K562 (cell line): ENCODE data around the gene DUSP10. TPM values are rescaled to one million over a fixed set of nuclear protein-coding genes. Genes with fewer than 3 reads are reported as not detected.

Experiments
- ATAC-seq: fragments of 200-7000 bp; cut with Tn5 transposase; 3 replicates; pipeline ENCODE4 v1.9.1; 2020; ENCODE audit warnings: moderate library complexity
- BruUV-seq: library from RNA; stranded (reverse); fragments of 400-500 nt; replicated peaks from 2 replicates; lab custom pipeline; 2021; lab: Mats Ljungman, UMichigan
- CTCF ChIA-PET: fragments of 300-600 bp; formaldehyde crosslinking; extraction: SDS; loops from one replicate; lab custom pipeline; 2021; ENCODE audit warnings: low intra/inter-chr PET ratio; lab: Yijun Ruan, JAX
- POLR2A ChIA-PET: fragments of 300-600, 350-650 bp; sonication (Branson Sonifier 250); formaldehyde crosslinking; extraction: SDS; loops from one replicate; lab custom pipeline; 2021; ENCODE audit warnings: antibody characterized with exemption, inconsistent platforms; lab: Yijun Ruan, JAX
- DNase-seq, 4 experiments: peaks; one replicate each; pipeline versions ENCODE4 v3.0.0 to v3.0.0-alpha.2; 2011 to 2018; ENCODE audit warnings: low spot score in 3 of 4, mixed read lengths in 3 of 4; ENCODE audit errors: extremely low read depth in 1 of 4
- FAIRE-seq: peaks from 2 replicates; lab custom pipeline; 2011; peaks lifted over from hg19 to GRCh38; lab: Jason Lieb, UNC
- H2AFZ ChIP-seq: 2 replicates; pipeline ENCODE4 v1.6.0; 2011; ENCODE audit warnings: low read depth, low read length, control low read depth, inconsistent platforms
- H3K27ac ChIP-seq: fragments of 200-600 bp; 3 replicates; pipeline ENCODE4 v1.8.0; 2011; ENCODE audit warnings: low read depth, mild to moderate bottlenecking, control low read depth, inconsistent platforms, low read length, moderate library complexity, mixed read lengths; ENCODE audit errors: extremely low read depth
- H3K27me3 ChIP-seq, 2 experiments: fragments of 300-600 bp in 1 of 2; 2 replicates in 1 of 2; 3 replicates in 1 of 2; pipeline versions ENCODE4 v1.6.0 to v1.8.0; 2011; ENCODE audit warnings: inconsistent platforms in 2 of 2, low read length in 2 of 2, mild to moderate bottlenecking in 1 of 2, mixed read lengths in 1 of 2, moderate library complexity in 1 of 2; ENCODE audit not compliant: control insufficient read depth in 2 of 2, insufficient read depth in 2 of 2
- H3K36me3 ChIP-seq: fragments of 300-600 bp; 3 replicates; pipeline ENCODE4 v1.8.0; 2011; ENCODE audit warnings: mild to moderate bottlenecking, low read length, inconsistent platforms; ENCODE audit not compliant: control insufficient read depth, insufficient read depth
- H3K4me1 ChIP-seq, 2 experiments: fragments of 200-600 bp in 1 of 2; replicated peaks in 1 of 2; 2 replicates in 1 of 2; 3 replicates in 1 of 2; pipeline versions ENCODE4 v1.5.1 to v1.8.0; 2011; ENCODE audit warnings: inconsistent platforms in 2 of 2, low read length in 2 of 2, mild to moderate bottlenecking in 1 of 2, mixed read lengths in 1 of 2, moderate library complexity in 1 of 2; ENCODE audit not compliant: control insufficient read depth in 2 of 2, insufficient read depth in 2 of 2
- H3K4me2 ChIP-seq: 2 replicates; pipeline ENCODE4 v1.6.1; 2011; ENCODE audit warnings: low read length, control low read depth, inconsistent platforms, mixed read lengths; ENCODE audit not compliant: insufficient read depth
- H3K4me3 ChIP-seq: fragments of 200-600 bp; sonication (generic), shearing (Covaris generic); 2 replicates; pipeline ENCODE4 v1.5.1; 2016; ENCODE audit warnings: control low read depth, inconsistent platforms
- H3K79me2 ChIP-seq: fragments of 200-600 bp; 3 replicates; pipeline ENCODE4 v1.8.0; 2011; ENCODE audit warnings: low read length, inconsistent platforms; ENCODE audit not compliant: control insufficient read depth, insufficient read depth
- H3K9ac ChIP-seq, 2 experiments: 2 replicates each; pipeline versions ENCODE4 v1.6.0 to v1.6.1; 2011; ENCODE audit warnings: low read depth in 2 of 2, low read length in 2 of 2, control low read depth in 1 of 2, inconsistent platforms in 1 of 2, mild to moderate bottlenecking in 1 of 2, mixed read lengths in 1 of 2; ENCODE audit not compliant: insufficient read depth in 1 of 2
- H3K9me1 ChIP-seq: one replicate; pipeline ENCODE4 v1.6.0; 2011; ENCODE audit warnings: inconsistent platforms, mild to moderate bottlenecking, low read length, moderate library complexity; ENCODE audit not compliant: control insufficient read depth, insufficient read depth
- H3K9me3 ChIP-seq: replicated peaks from 2 replicates; pipeline ENCODE4 v1.5.1; 2011; ENCODE audit warnings: low read depth, low read length, inconsistent platforms; ENCODE audit not compliant: control insufficient read depth, insufficient read depth
- H4K20me1 ChIP-seq: replicated peaks from 2 replicates; pipeline ENCODE4 v1.6.1; 2011; ENCODE audit warnings: low read length, inconsistent platforms, mixed read lengths; ENCODE audit not compliant: control insufficient read depth, insufficient read depth
- ATF1 ChIP-seq, 2 experiments: fragments of 450-650 bp in 1 of 2; IDR thresholded peaks; 2 replicates each; pipeline ENCODE4 v1.6.1; 2016; ENCODE audit warnings: missing compliant biosample characterization in 1 of 2, missing genetic modification characterization in 1 of 2
- CBFA2T3 ChIP-seq: fragments of 450-650 bp; IDR thresholded peaks from 2 replicates; pipeline ENCODE4 v1.6.1; 2017
- POLR2AphosphoS5 ChIP-seq: IDR thresholded peaks from 2 replicates; pipeline ENCODE4 v1.6.1; 2011; ENCODE audit warnings: mild to moderate bottlenecking, low read depth, low read length, moderate library complexity; ENCODE audit not compliant: control insufficient read depth, insufficient read depth
- POLR2G ChIP-seq: fragments of 200-400 bp; formaldehyde crosslinking; IDR thresholded peaks from 2 replicates; pipeline ENCODE4 v1.6.1; 2017; ENCODE audit warnings: low read depth, mild to moderate bottlenecking, antibody characterized with exemption, low read length, moderate library complexity
- PRPF4 ChIP-seq: fragments of 200-400 bp; formaldehyde crosslinking; IDR thresholded peaks from one replicate; pipeline ENCODE4 v1.6.1; 2017; ENCODE audit warnings: low read length, low read depth, mild to moderate bottlenecking; ENCODE audit not compliant: insufficient read depth, poor library complexity, severe bottlenecking
- RAD51 ChIP-seq: fragments of 450-650 bp; IDR thresholded peaks from 2 replicates; pipeline ENCODE4 v1.7.1; 2016; ENCODE audit warnings: low read depth, mild to moderate bottlenecking, borderline replicate concordance
- SAFB ChIP-seq: fragments of 200-400 bp; formaldehyde crosslinking; IDR thresholded peaks from 2 replicates; pipeline ENCODE4 v1.6.1; 2017; ENCODE audit warnings: low read depth, low read length, borderline replicate concordance
- SRF ChIP-seq, 2 experiments: fragments of 250-450, 450-650 bp in 1 of 2; sonication (Bioruptor Pico) in 1 of 2; sonication (generic) in 1 of 2; formaldehyde crosslinking; IDR thresholded peaks; 2 replicates each; pipeline versions ENCODE4 v1.5.0 to v1.5.1; 2020 to 2022; ENCODE audit warnings: mild to moderate bottlenecking in 1 of 2, missing genetic modification reagents in 1 of 2
- ZNF263 ChIP-seq: sonication (generic); formaldehyde crosslinking; IDR thresholded peaks from 2 replicates; pipeline ENCODE4 v1.8.0; 2022; ENCODE audit warnings: mild to moderate bottlenecking, missing genetic modification reagents, borderline replicate concordance
- ZNF436 ChIP-seq: fragments of 250-450, 450-650 bp; sonication (Bioruptor Pico); formaldehyde crosslinking; IDR thresholded peaks from 2 replicates; pipeline ENCODE4 v1.7.0; 2020; ENCODE audit warnings: mild to moderate bottlenecking
- ZNF445 ChIP-seq: fragments of 250-450 bp; sonication (Bioruptor Pico); IDR thresholded peaks from 2 replicates; pipeline ENCODE4 v1.4.0; 2020; ENCODE audit warnings: low read depth, mild to moderate bottlenecking, moderate library complexity
- ZNF717 ChIP-seq: fragments of 250-450 bp; sonication (Bioruptor Pico); IDR thresholded peaks from 2 replicates; pipeline ENCODE4 v1.5.0; 2021
- WGBS: fragments of 100-300 bp; shearing (Covaris generic); methylation state at CpG from one replicate; pipeline ENCODE4 v1.1.6; 2016; ENCODE audit warnings: low coverage, mixed read lengths; ENCODE audit not compliant: insufficient coverage; ENCODE audit errors: missing lambda C conversion rate; 5-methylcytosine and 5-hydroxymethylcytosine counted together
- in situ Hi-C: fragments of 300-500 bp; cut with MboI; formaldehyde crosslinking; loops from 4 replicates; pipeline ENCODE4 v1.15.0; 2018; ENCODE audit warnings: inconsistent platforms, mixed read lengths
- intact Hi-C: fragments of 100-400 bp; cut with micrococcal nuclease; formaldehyde crosslinking; loops from 2 replicates; pipeline ENCODE4 v1.14.2; 2022
- polyA plus RNA-seq, 8 experiments: library from polyadenylated mRNA; depleted of rRNA in 4 of 8; stranded (reverse) in 5 of 8; unstranded in 3 of 8; fragments of >200 nt; fragmentation: Nextera tagmentation in 2 of 8; fragmentation: Illumina TruSeq in 1 of 8; extraction: Ambion mirVana in 2 of 8; extraction: Trizol in 1 of 8; gene quantifications; 2 replicates each; pipeline versions ENCODE4 v1.2.1 to v1.2.3, GENCODE V29; 2011 to 2014; ENCODE audit warnings: inconsistent platforms in 1 of 8, missing spikeins in 1 of 8
- total RNA-seq, 7 experiments: library from RNA; depleted of rRNA in 6 of 7; stranded (reverse); fragments of >200 nt in 6 of 7; fragmentation: Illumina TruSeq in 2 of 7; extraction: Trizol in 2 of 7; gene quantifications; 2 replicates each; pipeline versions ENCODE4 v1.2.1 to v1.2.3, GENCODE V29; 2011 to 2021; ENCODE audit warnings: low replicate concordance in 1 of 7
- TF ChIP-seq, protein P1 (sequence below): sonication (generic); formaldehyde crosslinking; IDR thresholded peaks from 2 replicates; pipeline ENCODE4 v1.8.0; 2022; ENCODE audit warnings: missing genetic modification reagents, mild to moderate bottlenecking, borderline replicate concordance
- TF ChIP-seq, protein P2 (sequence below): fragments of 250-450 bp; sonication (Bioruptor Pico); IDR thresholded peaks from 2 replicates; pipeline ENCODE4 v1.4.0; 2020

Gene DUSP10
- total and polyA plus RNA-seq, 9 of the 15 experiments (the other 6 are each of a cell fraction or from before 2014, with no cell fraction given), result 1.7 to 8.3 (median 6.1) TPM

DNA sequence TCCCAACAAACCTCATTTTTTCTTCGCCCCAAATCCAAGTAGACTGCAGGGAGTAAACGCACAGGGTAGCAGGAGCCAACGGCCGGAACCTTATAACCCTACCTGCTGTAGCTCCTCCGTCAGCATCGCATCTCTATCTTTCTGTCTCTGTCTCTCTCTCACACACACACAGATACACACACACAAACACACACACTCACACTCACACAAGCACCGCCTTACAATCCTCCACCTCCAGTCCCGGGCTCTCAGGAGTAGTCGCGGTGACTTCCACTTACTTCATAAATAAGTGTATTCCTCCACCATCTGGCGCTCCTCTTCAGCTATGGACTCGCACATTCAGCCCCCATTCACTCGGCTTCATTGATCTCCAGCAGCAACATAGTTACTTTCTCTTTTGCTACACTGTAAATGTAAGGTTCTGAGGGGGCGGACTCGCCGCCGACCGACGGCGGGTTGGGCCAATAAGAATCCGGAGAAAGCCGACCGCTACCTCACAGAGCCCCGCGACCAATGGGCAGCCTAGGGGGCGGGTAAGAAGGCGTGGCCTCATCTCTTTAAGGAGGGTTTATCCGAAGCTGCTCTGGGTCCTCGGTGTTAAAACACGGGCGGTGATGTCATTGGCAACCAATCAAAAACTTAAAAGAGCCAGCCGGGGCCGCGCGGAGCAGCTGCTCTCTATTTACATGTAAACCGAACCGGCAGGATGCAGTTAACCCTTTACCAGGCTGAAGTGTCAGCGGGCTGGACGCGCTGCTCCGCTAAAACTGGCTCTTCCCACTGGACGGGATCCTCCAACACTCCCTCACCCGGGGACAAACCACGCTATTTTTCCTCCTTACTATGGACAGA, at the start of gene DUSP10 (continued):
- no peak for TF ChIP-seq CBFA2T3
- TF ChIP-seq ZNF436 (CRISPR knock-in tag), result no peak
- no peak; the same call in 1 of the 2 replicates for TF ChIP-seq ZNF263 (CRISPR knock-in tag)

DNA sequence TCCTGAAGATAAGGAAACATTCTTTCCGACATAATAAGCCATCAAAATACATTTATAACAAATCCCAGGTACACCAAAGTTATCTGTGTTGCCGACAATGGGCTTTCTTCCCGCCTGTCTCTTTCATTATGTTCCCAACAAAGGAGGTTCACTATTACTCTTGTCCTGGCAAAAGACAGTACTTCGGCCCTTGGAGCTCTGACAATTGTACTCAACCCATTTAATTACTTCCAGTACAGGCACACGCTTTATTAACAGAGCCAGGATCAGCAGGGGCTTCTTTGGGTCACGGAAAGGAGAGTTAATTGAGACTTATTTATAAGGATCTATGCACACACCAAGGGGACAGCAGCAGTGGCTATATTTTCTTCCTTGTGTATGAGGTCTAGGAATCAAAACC, 46.6 kb upstream of the DUSP10 start:
- no peak overlapping the region for H3K4me3 ChIP-seq
- no peak overlapping the region for H3K27ac ChIP-seq
- H3K9me3 ChIP-seq, result no peaks in the 10 kb centered on the region
- 11% methylated on average over 6 of the region's 6 CpGs for WGBS
- H3K27me3 ChIP-seq, result no peaks in the 10 kb centered on the region
- no peak overlapping the region for H3K9ac ChIP-seq
- H3K4me1 ChIP-seq, result no peaks in the 10 kb centered on the region
- no peaks in the 10 kb centered on the region for H4K20me1 ChIP-seq
- in situ Hi-C loops (no loop called here), intact Hi-C loops (no loop called here)
- FAIRE-seq (no peak), DNase-seq (no peak), ATAC-seq (no peak)
- CTCF ChIA-PET, result no interaction called here
- H3K9me1 ChIP-seq, result no peaks in the 10 kb centered on the region
- POLR2A ChIA-PET, result interaction anchor here (0.7 kb wide), 1 partner anchor 1074 kb away, joined by 4 read pairs; no protein-coding TSS in a partner anchor
- H2AFZ ChIP-seq, result no peak overlapping the region
- no peak overlapping the region for H3K4me2 ChIP-seq
- no TSS peak for BruUV-seq
- H3K36me3 ChIP-seq, result no peaks in the 10 kb centered on the region
- H3K79me2 ChIP-seq, result no peaks in the 10 kb centered on the region
- TF ChIP-seq SRF (CRISPR knock-in tag; IDR thresholded peaks at IDR 0.05), result no peak
- TF ChIP-seq ATF1 (CRISPR knock-in tag; IDR thresholded peaks at IDR 0.05), result no peak
- TF ChIP-seq ATF1 (tag; IDR thresholded peaks at IDR 0.05), result no peak
- TF ChIP-seq, protein P1, sequence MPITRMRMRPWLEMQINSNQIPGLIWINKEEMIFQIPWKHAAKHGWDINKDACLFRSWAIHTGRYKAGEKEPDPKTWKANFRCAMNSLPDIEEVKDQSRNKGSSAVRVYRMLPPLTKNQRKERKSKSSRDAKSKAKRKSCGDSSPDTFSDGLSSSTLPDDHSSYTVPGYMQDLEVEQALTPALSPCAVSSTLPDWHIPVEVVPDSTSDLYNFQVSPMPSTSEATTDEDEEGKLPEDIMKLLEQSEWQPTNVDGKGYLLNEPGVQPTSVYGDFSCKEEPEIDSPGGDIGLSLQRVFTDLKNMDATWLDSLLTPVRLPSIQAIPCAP, result no peak
- TF ChIP-seq ZNF717 (CRISPR knock-in tag), result no peak
- TF ChIP-seq SAFB, result no peak
- no peak for TF ChIP-seq PRPF4
- TF ChIP-seq, protein P2, sequence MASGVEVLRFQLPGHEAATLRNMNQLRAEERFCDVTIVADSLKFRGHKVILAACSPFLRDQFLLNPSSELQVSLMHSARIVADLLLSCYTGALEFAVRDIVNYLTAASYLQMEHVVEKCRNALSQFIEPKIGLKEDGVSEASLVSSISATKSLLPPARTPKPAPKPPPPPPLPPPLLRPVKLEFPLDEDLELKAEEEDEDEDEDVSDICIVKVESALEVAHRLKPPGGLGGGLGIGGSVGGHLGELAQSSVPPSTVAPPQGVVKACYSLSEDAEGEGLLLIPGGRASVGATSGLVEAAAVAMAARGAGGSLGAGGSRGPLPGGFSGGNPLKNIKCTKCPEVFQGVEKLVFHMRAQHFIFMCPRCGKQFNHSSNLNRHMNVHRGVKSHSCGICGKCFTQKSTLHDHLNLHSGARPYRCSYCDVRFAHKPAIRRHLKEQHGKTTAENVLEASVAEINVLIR, result no peak
- no peak for TF ChIP-seq ZNF445
- no peak for TF ChIP-seq POLR2AphosphoS5
- no peak for TF ChIP-seq RAD51
- no peak for TF ChIP-seq POLR2G
